Esophagus (tissue), 2 donors: ENCODE results near the gene MUCL3. TPM values are rescaled to one million over a fixed set of nuclear protein-coding genes. Genes with fewer than 3 reads are reported as not detected.

Experiments
- H3K27ac ChIP-seq, 2 donors: one replicate each; pipeline ENCODE4 v1.5.1; 2013; ENCODE audit warnings: low read depth in 2 of 2, mild to moderate bottlenecking in 2 of 2, inconsistent platforms in 1 of 2, low read length in 1 of 2, moderate library complexity in 1 of 2
- H3K27me3 ChIP-seq, 2 donors: one replicate each; pipeline ENCODE4 v1.6.1; 2013; ENCODE audit warnings: low read length in 2 of 2, control low read depth in 1 of 2, mild to moderate bottlenecking in 1 of 2; ENCODE audit not compliant: insufficient read depth in 2 of 2, control insufficient read depth in 1 of 2
- H3K36me3 ChIP-seq, 2 donors: one replicate each; pipeline ENCODE4 v1.6.1; 2013; ENCODE audit warnings: low read length in 1 of 2; ENCODE audit not compliant: control insufficient read depth in 2 of 2, insufficient read depth in 2 of 2
- H3K4me1 ChIP-seq, 2 donors: one replicate each; pipeline ENCODE4 v1.6.1; 2013; ENCODE audit warnings: low read length in 1 of 2; ENCODE audit not compliant: control insufficient read depth in 2 of 2, insufficient read depth in 2 of 2
- H3K4me3 ChIP-seq, 2 donors: one replicate each; pipeline ENCODE4 v1.5.1; 2013; ENCODE audit warnings: low read length in 2 of 2, mild to moderate bottlenecking in 2 of 2, low read depth in 1 of 2, moderate library complexity in 1 of 2
- H3K9me3 ChIP-seq, 2 donors: one replicate each; pipeline ENCODE4 v1.6.1; 2013; ENCODE audit warnings: mild to moderate bottlenecking in 2 of 2, low read depth in 1 of 2, low read length in 1 of 2, moderate library complexity in 1 of 2; ENCODE audit not compliant: control insufficient read depth in 2 of 2, insufficient read depth in 1 of 2
- WGBS, 2 donors: extraction: QIAGEN DNeasy Blood & Tissue Kit; methylation state at CpG; one replicate each; pipeline ENCODE4 v1.1.7; 2013; 5-methylcytosine and 5-hydroxymethylcytosine counted together
- polyA plus RNA-seq, 2 donors: library from polyadenylated mRNA; stranded (reverse); fragments of 200-250 nt; gene quantifications; one replicate each; pipeline ENCODE4 v1.2.3, GENCODE V29; 2013
- donor health status: healthy with polysubstance abuse.
- donor health status: Bipolar disorder and iron deficiency.

Gene MUCL3
- polyA plus RNA-seq, 2 donors = 5.2 to 17.8 TPM

GRCh38 chr6:30947231-30947630 is 6.5 kb downstream of the MUCL3 start:
- Histone ChIP-seq H3K9me3 (peaks cover 0 to 6% of the 10 kb centered on the region in 2 donors), H3K27me3 (no peaks in the 10 kb centered on the region), H3K4me3 (no peak overlapping the region), H3K36me3 (no peaks in the 10 kb centered on the region), H3K27ac (no peak overlapping the region), H3K4me1 (peaks cover 3 to 5% of the 10 kb centered on the region in 2 donors)
- 70 to 73% methylated on average over 4 of the region's 4 CpGs for WGBS, 2 donors

- H3K27ac ChIP-seq = no peak overlapping the region
- peaks cover 0 to 6% of the 10 kb centered on the region in 2 donors for H3K9me3 ChIP-seq
- H3K4me1 ChIP-seq = no peaks in the 10 kb centered on the region
- no peaks in the 10 kb centered on the region for H3K36me3 ChIP-seq
- WGBS, 2 donors = 89 to 95% methylated on average over 6 of the region's 6 CpGs
- no peaks in the 10 kb centered on the region for H3K27me3 ChIP-seq
- no peak overlapping the region for H3K4me3 ChIP-seq
These were observed 8.0 kb downstream of the MUCL3 start for GRCh38 chr6:30948811-30949210.

- WGBS, 2 donors = 80 to 89% methylated on average over 5 of the region's 5 CpGs
- Histone ChIP-seq H3K9me3 (peaks cover 0 to 6% of the 10 kb centered on the region in 2 donors), H3K27me3 (peaks cover 0 to 3% of the 10 kb centered on the region in 2 donors), H3K36me3 (no peaks in the 10 kb centered on the region), H3K4me1 (peaks cover 0 to 4% of the 10 kb centered on the region in 2 donors), H3K27ac (no peak overlapping the region), H3K4me3 (no peak overlapping the region)
These were observed 11.2 kb downstream of the MUCL3 start for GRCh38 chr6:30951907-30952469.

GRCh38 chr6:30954631-30955366 is 14.0 kb downstream of the MUCL3 start:
- no peaks in the 10 kb centered on the region for H3K36me3 ChIP-seq
- H3K4me1 ChIP-seq = peaks cover 0 to 4% of the 10 kb centered on the region in 2 donors
- H3K4me3 ChIP-seq = no peak overlapping the region
- H3K27me3 ChIP-seq = peaks cover 0 to 3% of the 10 kb centered on the region in 2 donors
- H3K27ac ChIP-seq = no peak overlapping the region
- peaks cover 0 to 6% of the 10 kb centered on the region in 2 donors for H3K9me3 ChIP-seq
- WGBS, 2 donors = 54% methylated on average over 9 of the region's 9 CpGs

GRCh38 chr6:30955367-30956042 is 14.7 kb downstream of the MUCL3 start:
- Histone ChIP-seq H3K27me3 (peaks cover 0 to 3% of the 10 kb centered on the region in 2 donors), H3K4me1 (peaks cover 0 to 4% of the 10 kb centered on the region in 2 donors), H3K36me3 (no peaks in the 10 kb centered on the region), H3K9me3 (peaks cover 0 to 6% of the 10 kb centered on the region in 2 donors), H3K27ac (peak overlapping the region in 1 of 2 donors; percentile 0), H3K4me3 (peak overlapping the region; percentile 37 to 45)
- WGBS, 2 donors = 4 to 6% methylated on average over 46 of the region's 46 CpGs

- 78 to 86% methylated on average over 2 of the region's 2 CpGs for WGBS, 2 donors
- H3K36me3 ChIP-seq = no peaks in the 10 kb centered on the region
These were observed 16.9 kb downstream of the MUCL3 start for GRCh38 chr6:30957716-30958115.

GRCh38 chr6:30960907-30961673 is 20.3 kb downstream of the MUCL3 start:
- 67 to 71% methylated on average over 9 of the region's 9 CpGs for WGBS, 2 donors

More at GRCh38 chr6:30957716-30958115, 16.9 kb downstream of the MUCL3 start:
- no peak overlapping the region for H3K4me3 ChIP-seq
- H3K4me1 ChIP-seq = peaks cover 0 to 4% of the 10 kb centered on the region in 2 donors
- H3K9me3 ChIP-seq = no peaks in the 10 kb centered on the region
- peaks cover 0 to 3% of the 10 kb centered on the region in 2 donors for H3K27me3 ChIP-seq
- no peak overlapping the region for H3K27ac ChIP-seq

GRCh38 chr6:30962716-30963115 is 21.9 kb downstream of the MUCL3 start:
- no peaks in the 10 kb centered on the region for H3K9me3 ChIP-seq
- peaks cover 0 to 9% of the 10 kb centered on the region in 2 donors for H3K4me1 ChIP-seq
- H3K4me3 ChIP-seq = no peak overlapping the region
- no peak overlapping the region for H3K27ac ChIP-seq
- no peaks in the 10 kb centered on the region for H3K36me3 ChIP-seq
- no peaks in the 10 kb centered on the region for H3K27me3 ChIP-seq

More at GRCh38 chr6:30960907-30961673, 20.3 kb downstream of the MUCL3 start:
- Histone ChIP-seq H3K36me3 (no peaks in the 10 kb centered on the region), H3K4me3 (no peak overlapping the region), H3K9me3 (no peaks in the 10 kb centered on the region), H3K4me1 (peaks cover 0 to 9% of the 10 kb centered on the region in 2 donors), H3K27me3 (no peaks in the 10 kb centered on the region), H3K27ac (peak overlapping the region; percentile 29 to 84)

- Histone ChIP-seq H3K4me3 (no peak overlapping the region), H3K27ac (peak overlapping the region; percentile 8 to 29), H3K9me3 (no peaks in the 10 kb centered on the region), H3K27me3 (no peaks in the 10 kb centered on the region), H3K4me1 (peaks cover 0 to 9% of the 10 kb centered on the region in 2 donors), H3K36me3 (no peaks in the 10 kb centered on the region)
- 47 to 51% methylated on average over 6 of the region's 6 CpGs for WGBS, 2 donors
These were observed 22.9 kb downstream of the MUCL3 start for GRCh38 chr6:30963641-30964040.
